Tibial nerve (tissue), 4 donors: Measurements from ENCODE around the gene TREX2.

ENCODE experiments used
- CTCF ChIP-seq, 5 experiments: fragments of 200-600 bp in 3 of 5; fragments of 450-650 bp in 2 of 5; sonication (generic) in 3 of 5; IDR thresholded peaks; one replicate each; pipeline ENCODE4 v1.5.1; 2016 to 2019; ENCODE audit warnings: antibody characterized with exemption in 5 of 5, mild to moderate bottlenecking in 3 of 5, moderate library complexity in 2 of 5
- EP300 ChIP-seq, 2 donors: sonication (generic); formaldehyde crosslinking; IDR thresholded peaks; one replicate each; pipeline ENCODE4 v1.6.1; 2017; ENCODE audit warnings: antibody characterized with exemption in 2 of 2, mild to moderate bottlenecking in 1 of 2

DNA sequence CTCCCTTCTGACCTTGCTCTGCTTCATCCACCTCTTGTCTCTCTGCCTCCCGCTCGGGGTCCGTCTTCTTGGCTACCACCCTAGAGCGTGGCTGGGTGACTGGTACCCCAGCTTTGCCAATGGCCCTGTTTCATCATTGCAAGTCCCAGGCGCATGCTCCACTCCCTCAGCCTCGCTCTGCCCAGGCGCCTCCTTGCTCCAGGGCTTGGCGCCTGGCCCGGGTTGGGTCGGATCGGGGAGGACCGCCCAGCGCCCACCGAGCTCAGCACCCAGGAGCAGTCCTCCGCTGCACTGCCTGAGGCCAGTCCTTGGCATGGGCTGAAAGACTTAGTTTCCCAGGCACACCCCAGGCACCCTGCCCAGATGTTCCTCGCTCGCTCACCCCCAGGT is 49.5 kb upstream of the TREX2 start:
- TF ChIP-seq EP300 (IDR thresholded peaks at IDR 0.05) (no peak), CTCF (IDR thresholded peaks at IDR 0.05) (no peak)
